OCI-LY1 (cell line): ENCODE data around the gene VTI1A.

ENCODE experiments used
- H2AFZ ChIP-seq: fragments of 200-600 bp; sonication (generic), shearing (Covaris generic); 2 replicates; pipeline ENCODE4 v1.6.0; 2014; ENCODE audit warnings: antibody characterized with exemption, mild to moderate bottlenecking, low read length
- H3F3A ChIP-seq: fragments of 200-600 bp; sonication (generic), shearing (Covaris generic); 2 replicates; pipeline ENCODE4 v1.6.0; 2014; ENCODE audit warnings: mild to moderate bottlenecking, antibody characterized with exemption, low read length, moderate library complexity; ENCODE audit not compliant: insufficient read depth
- H3K27ac ChIP-seq: fragments of 200-600 bp; sonication (generic); 2 replicates; pipeline ENCODE4 v1.5.1; 2014; ENCODE audit warnings: low read length, mixed run types, mild to moderate bottlenecking, low read depth; ENCODE audit not compliant: poor library complexity, severe bottlenecking
- H3K27me3 ChIP-seq: fragments of 200-600 bp; sonication (generic); 2 replicates; pipeline ENCODE4 v1.6.0; 2014; ENCODE audit warnings: antibody characterized with exemption, mild to moderate bottlenecking, low read length, moderate library complexity; ENCODE audit not compliant: insufficient read depth
- H3K36me3 ChIP-seq: fragments of 200-600 bp; sonication (generic); 2 replicates; pipeline ENCODE4 v1.6.1; 2014; ENCODE audit warnings: mild to moderate bottlenecking, antibody characterized with exemption, low read length, moderate library complexity, mixed read lengths; ENCODE audit not compliant: insufficient read depth
- H3K4me1 ChIP-seq: fragments of 200-600 bp; sonication (generic); 2 replicates; pipeline ENCODE4 v1.5.1; 2014; ENCODE audit warnings: mild to moderate bottlenecking, low read length, moderate library complexity; ENCODE audit not compliant: insufficient read depth, severe bottlenecking
- H3K4me2 ChIP-seq: fragments of 200-600 bp; sonication (generic), shearing (Covaris generic); 2 replicates; pipeline ENCODE4 v1.6.1; 2014; ENCODE audit warnings: low read length
- H3K4me3 ChIP-seq: fragments of 200-600 bp; sonication (generic); 2 replicates; pipeline ENCODE4 v1.5.1; 2014; ENCODE audit warnings: low read length, low read depth, mild to moderate bottlenecking, mixed read lengths; ENCODE audit not compliant: poor library complexity, severe bottlenecking
- H3K79me2 ChIP-seq: fragments of 200-600 bp; shearing (Covaris generic); 2 replicates; pipeline ENCODE4 v1.6.1; 2016; ENCODE audit warnings: mixed run types, low read length, mixed read lengths; ENCODE audit not compliant: insufficient read depth
- H3K9ac ChIP-seq: fragments of 200-600 bp; sonication (generic), shearing (Covaris generic); 2 replicates; pipeline ENCODE4 v1.6.1; 2014; ENCODE audit warnings: mild to moderate bottlenecking, low read length, mixed read lengths
- H3K9me2 ChIP-seq: fragments of 200-600 bp; sonication (generic), shearing (Covaris generic); 2 replicates; pipeline ENCODE4 v1.6.1; 2014; ENCODE audit warnings: low read depth, mild to moderate bottlenecking, low read length, mixed read lengths
- H3K9me3 ChIP-seq: fragments of 200-600 bp; shearing (Covaris generic); 2 replicates; pipeline ENCODE4 v1.6.1; 2014; ENCODE audit warnings: low read length, mixed read lengths
- H4K20me1 ChIP-seq: fragments of 200-600 bp; sonication (generic), shearing (Covaris generic); 2 replicates; pipeline ENCODE4 v1.6.0; 2016; ENCODE audit warnings: mild to moderate bottlenecking, low read length; ENCODE audit not compliant: insufficient read depth
- EZH2 ChIP-seq: fragments of 200-600 bp; sonication (generic), shearing (Covaris generic); IDR thresholded peaks from 2 replicates; pipeline ENCODE4 v1.8.0; 2017; ENCODE audit warnings: borderline replicate concordance, mixed run types, mild to moderate bottlenecking, antibody characterized with exemption, low read length, moderate library complexity, mixed read lengths
- TF ChIP-seq, protein P1 (sequence below): fragments of 200-600 bp; sonication (generic), shearing (Covaris generic); IDR thresholded peaks from 2 replicates; pipeline ENCODE4 v1.5.1; 2017; ENCODE audit warnings: mild to moderate bottlenecking, antibody characterized with exemption, low read length, moderate library complexity, mixed read lengths

The VTI1A gene

DNA sequence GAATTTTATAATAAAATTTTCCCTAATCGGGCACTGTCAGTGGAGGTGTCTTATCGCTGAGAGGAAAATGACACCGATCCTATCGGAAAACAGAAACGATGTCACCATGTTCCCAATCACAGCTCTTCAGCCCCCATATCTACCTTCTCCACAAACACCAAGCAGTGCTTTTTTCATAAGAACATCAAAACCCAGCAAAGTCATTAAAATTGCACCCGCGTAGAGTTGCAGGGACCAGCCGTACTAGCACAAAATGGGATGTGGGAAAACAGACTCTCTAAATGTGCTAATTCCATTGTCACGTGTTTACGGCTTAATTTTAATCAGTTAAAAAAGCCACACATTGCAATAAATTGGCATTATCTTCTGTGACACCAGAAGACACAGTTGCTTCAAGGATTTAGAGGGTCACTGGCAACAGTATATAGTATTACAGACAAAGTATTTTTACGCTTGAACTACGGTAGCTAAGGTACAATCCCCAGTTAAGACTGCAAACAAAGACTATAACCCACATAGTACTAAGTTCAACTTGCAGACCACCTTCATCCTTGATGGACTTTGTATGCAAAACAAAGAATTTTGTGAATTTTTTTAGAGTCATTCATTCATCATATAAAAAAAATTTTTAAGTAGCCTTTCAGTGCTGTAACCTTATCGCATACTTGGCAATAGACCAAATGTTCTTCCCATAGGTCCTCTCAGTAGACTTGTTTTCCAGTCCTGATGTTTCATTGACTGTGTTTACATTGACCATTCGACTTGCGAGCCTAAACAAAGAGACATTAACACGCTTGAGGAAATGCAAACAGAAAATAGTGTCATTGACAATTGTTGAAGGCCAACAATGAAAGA lies 116.0 kb downstream of the VTI1A start:
- Histone ChIP-seq H3K4me2 (no peak overlapping the region), H3K9ac (no peak overlapping the region), H3K9me2 (no peaks in the 10 kb centered on the region), H3K4me3 (no peak overlapping the region), H3K27ac (no peak overlapping the region), H3K79me2 (no peaks in the 10 kb centered on the region), H3K36me3 (no peaks in the 10 kb centered on the region), H4K20me1 (no peaks in the 10 kb centered on the region), H3K27me3 (no peaks in the 10 kb centered on the region), H3K4me1 (no peaks in the 10 kb centered on the region), H2AFZ (no peak overlapping the region), H3K9me3 (no peaks in the 10 kb centered on the region), H3F3A (no peaks in the 10 kb centered on the region)
- TF ChIP-seq, protein P1, sequence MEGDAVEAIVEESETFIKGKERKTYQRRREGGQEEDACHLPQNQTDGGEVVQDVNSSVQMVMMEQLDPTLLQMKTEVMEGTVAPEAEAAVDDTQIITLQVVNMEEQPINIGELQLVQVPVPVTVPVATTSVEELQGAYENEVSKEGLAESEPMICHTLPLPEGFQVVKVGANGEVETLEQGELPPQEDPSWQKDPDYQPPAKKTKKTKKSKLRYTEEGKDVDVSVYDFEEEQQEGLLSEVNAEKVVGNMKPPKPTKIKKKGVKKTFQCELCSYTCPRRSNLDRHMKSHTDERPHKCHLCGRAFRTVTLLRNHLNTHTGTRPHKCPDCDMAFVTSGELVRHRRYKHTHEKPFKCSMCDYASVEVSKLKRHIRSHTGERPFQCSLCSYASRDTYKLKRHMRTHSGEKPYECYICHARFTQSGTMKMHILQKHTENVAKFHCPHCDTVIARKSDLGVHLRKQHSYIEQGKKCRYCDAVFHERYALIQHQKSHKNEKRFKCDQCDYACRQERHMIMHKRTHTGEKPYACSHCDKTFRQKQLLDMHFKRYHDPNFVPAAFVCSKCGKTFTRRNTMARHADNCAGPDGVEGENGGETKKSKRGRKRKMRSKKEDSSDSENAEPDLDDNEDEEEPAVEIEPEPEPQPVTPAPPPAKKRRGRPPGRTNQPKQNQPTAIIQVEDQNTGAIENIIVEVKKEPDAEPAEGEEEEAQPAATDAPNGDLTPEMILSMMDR, result no peak
- no peak for TF ChIP-seq EZH2

GRCh38 chr10:112564337-112564736 lies 117.3 kb downstream of the VTI1A start:
- H3K27ac ChIP-seq, result no peak overlapping the region
- H3K79me2 ChIP-seq, result no peaks in the 10 kb centered on the region
- no peaks in the 10 kb centered on the region for H3K9me3 ChIP-seq
- H3K4me2 ChIP-seq, result no peak overlapping the region
- no peak overlapping the region for H3K9ac ChIP-seq
- H3K4me1 ChIP-seq, result no peaks in the 10 kb centered on the region
- no peak overlapping the region for H3K4me3 ChIP-seq
- no peak overlapping the region for H2AFZ ChIP-seq
- TF ChIP-seq EZH2, result no peak
- TF ChIP-seq, protein P1, result no peak
- no peaks in the 10 kb centered on the region for H3K27me3 ChIP-seq
- no peaks in the 10 kb centered on the region for H3K9me2 ChIP-seq
- H3F3A ChIP-seq, result no peaks in the 10 kb centered on the region
- no peaks in the 10 kb centered on the region for H4K20me1 ChIP-seq
- H3K36me3 ChIP-seq, result no peaks in the 10 kb centered on the region

- H3K36me3 ChIP-seq, result no peaks in the 10 kb centered on the region
- no peak for TF ChIP-seq EZH2
- TF ChIP-seq, protein P1, result peak; percentile 68
- H2AFZ ChIP-seq, result no peak overlapping the region
- no peak overlapping the region for H3K4me2 ChIP-seq
- H3K9me2 ChIP-seq, result no peaks in the 10 kb centered on the region
- H3K4me1 ChIP-seq, result no peaks in the 10 kb centered on the region
- H3K9ac ChIP-seq, result no peak overlapping the region
- H3K27ac ChIP-seq, result no peak overlapping the region
- no peak overlapping the region for H3K4me3 ChIP-seq
- H3F3A ChIP-seq, result no peaks in the 10 kb centered on the region
- no peaks in the 10 kb centered on the region for H3K9me3 ChIP-seq
- H3K27me3 ChIP-seq, result no peaks in the 10 kb centered on the region
- no peaks in the 10 kb centered on the region for H4K20me1 ChIP-seq
- no peaks in the 10 kb centered on the region for H3K79me2 ChIP-seq
These were observed 118.5 kb downstream of the VTI1A start for GRCh38 chr10:112565434-112566053.
